SK-N-SH treated with all-trans-retinoic acid at 6 μM for 48 hours (cell line): ENCODE data around the gene RALGAPB.

ENCODE experiments used
- ARNTL ChIP-seq: fragments of 450-650 bp; formaldehyde crosslinking; IDR thresholded peaks from 2 replicates; pipeline ENCODE4 v1.5.0; 2020; ENCODE audit warnings: low read depth, mild to moderate bottlenecking, moderate library complexity, borderline replicate concordance
- CSDC2 ChIP-seq: fragments of 250-450 bp; sonication (Bioruptor Pico); IDR thresholded peaks from 2 replicates; pipeline ENCODE4 v1.5.0; 2020; ENCODE audit warnings: mild to moderate bottlenecking, moderate library complexity
- ESRRG ChIP-seq: fragments of 250-450 bp; sonication (Bioruptor Pico); IDR thresholded peaks from 2 replicates; pipeline ENCODE4 v1.6.1; 2021; ENCODE audit warnings: mild to moderate bottlenecking
- GLIS3 ChIP-seq: fragments of 250-450 bp; sonication (Bioruptor Pico); IDR thresholded peaks from 2 replicates; pipeline ENCODE4 v1.5.0; 2020; ENCODE audit warnings: mild to moderate bottlenecking, moderate library complexity
- RARB ChIP-seq: fragments of 250-450 bp; sonication (Bioruptor Pico); IDR thresholded peaks from 2 replicates; pipeline ENCODE4 v1.8.0; 2021; ENCODE audit warnings: mild to moderate bottlenecking, moderate library complexity
- TCF4 ChIP-seq: fragments of 250-450 bp; sonication (Bioruptor Pico); IDR thresholded peaks from 2 replicates; pipeline ENCODE4 v1.8.0; 2021; ENCODE audit warnings: mild to moderate bottlenecking, moderate library complexity, borderline replicate concordance
- TOX ChIP-seq: fragments of 250-450 bp; sonication (Bioruptor Pico); IDR thresholded peaks from 2 replicates; pipeline ENCODE4 v1.8.0; 2021; ENCODE audit warnings: mild to moderate bottlenecking, moderate library complexity, borderline replicate concordance
- ZFP3 ChIP-seq: fragments of 250-450 bp; sonication (Bioruptor Pico); IDR thresholded peaks from 2 replicates; pipeline ENCODE4 v1.5.0; 2020; ENCODE audit warnings: mild to moderate bottlenecking, moderate library complexity
- ZFP30 ChIP-seq: fragments of 450-650 bp; formaldehyde crosslinking; IDR thresholded peaks from 2 replicates; pipeline ENCODE4 v1.5.0; 2022; ENCODE audit warnings: mild to moderate bottlenecking, moderate library complexity
- TF ChIP-seq, protein P1 (sequence below): fragments of 250-450 bp; sonication (Bioruptor Pico); IDR thresholded peaks from 2 replicates; pipeline ENCODE4 v1.5.1; 2021; ENCODE audit warnings: mild to moderate bottlenecking, moderate library complexity
- TF ChIP-seq, protein P2 (sequence below): fragments of 250-450 bp; sonication (Bioruptor Pico); IDR thresholded peaks from 2 replicates; pipeline ENCODE4 v1.8.0; 2020; ENCODE audit warnings: mild to moderate bottlenecking, moderate library complexity, borderline replicate concordance
- TF ChIP-seq, protein P3 (sequence below): fragments of 250-450 bp; sonication (Bioruptor Pico); IDR thresholded peaks from 2 replicates; pipeline ENCODE4 v1.5.1; 2020; ENCODE audit warnings: low read depth, mild to moderate bottlenecking, moderate library complexity

DNA sequence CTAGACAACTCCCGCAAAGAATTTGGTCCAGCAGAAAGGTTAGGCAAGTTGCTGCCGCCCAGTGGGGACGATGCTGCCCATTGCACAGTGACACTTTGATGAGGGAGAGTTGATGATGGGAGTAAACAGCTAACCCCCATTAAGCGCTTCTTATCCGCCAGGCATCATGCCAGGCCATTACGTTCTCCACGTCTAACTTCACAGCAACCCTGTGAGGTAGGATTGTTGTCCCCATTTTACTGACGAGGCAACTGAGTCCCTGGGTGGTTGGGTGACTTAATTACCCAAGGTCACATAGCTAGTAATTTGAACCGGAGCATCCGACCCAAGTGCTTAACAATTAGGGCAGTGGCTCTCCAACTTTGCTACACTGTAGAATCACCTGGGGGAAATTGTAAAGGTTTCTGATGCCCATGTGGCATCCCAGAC lies 738 bp downstream of the RALGAPB start:
- no peak for TF ChIP-seq ESRRG (CRISPR knock-in tag)
- TF ChIP-seq GLIS3, result no peak
- TF ChIP-seq ARNTL (CRISPR knock-in tag), result no peak
- TF ChIP-seq, protein P1, sequence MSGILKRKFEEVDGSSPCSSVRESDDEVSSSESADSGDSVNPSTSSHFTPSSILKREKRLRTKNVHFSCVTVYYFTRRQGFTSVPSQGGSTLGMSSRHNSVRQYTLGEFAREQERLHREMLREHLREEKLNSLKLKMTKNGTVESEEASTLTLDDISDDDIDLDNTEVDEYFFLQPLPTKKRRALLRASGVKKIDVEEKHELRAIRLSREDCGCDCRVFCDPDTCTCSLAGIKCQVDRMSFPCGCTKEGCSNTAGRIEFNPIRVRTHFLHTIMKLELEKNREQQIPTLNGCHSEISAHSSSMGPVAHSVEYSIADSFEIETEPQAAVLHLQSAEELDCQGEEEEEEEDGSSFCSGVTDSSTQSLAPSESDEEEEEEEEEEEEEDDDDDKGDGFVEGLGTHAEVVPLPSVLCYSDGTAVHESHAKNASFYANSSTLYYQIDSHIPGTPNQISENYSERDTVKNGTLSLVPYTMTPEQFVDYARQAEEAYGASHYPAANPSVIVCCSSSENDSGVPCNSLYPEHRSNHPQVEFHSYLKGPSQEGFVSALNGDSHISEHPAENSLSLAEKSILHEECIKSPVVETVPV (CRISPR knock-in tag), result no peak
- no peak for TF ChIP-seq RARB
- no peak for TF ChIP-seq ZFP3 (CRISPR knock-in tag)
- TF ChIP-seq, protein P2, sequence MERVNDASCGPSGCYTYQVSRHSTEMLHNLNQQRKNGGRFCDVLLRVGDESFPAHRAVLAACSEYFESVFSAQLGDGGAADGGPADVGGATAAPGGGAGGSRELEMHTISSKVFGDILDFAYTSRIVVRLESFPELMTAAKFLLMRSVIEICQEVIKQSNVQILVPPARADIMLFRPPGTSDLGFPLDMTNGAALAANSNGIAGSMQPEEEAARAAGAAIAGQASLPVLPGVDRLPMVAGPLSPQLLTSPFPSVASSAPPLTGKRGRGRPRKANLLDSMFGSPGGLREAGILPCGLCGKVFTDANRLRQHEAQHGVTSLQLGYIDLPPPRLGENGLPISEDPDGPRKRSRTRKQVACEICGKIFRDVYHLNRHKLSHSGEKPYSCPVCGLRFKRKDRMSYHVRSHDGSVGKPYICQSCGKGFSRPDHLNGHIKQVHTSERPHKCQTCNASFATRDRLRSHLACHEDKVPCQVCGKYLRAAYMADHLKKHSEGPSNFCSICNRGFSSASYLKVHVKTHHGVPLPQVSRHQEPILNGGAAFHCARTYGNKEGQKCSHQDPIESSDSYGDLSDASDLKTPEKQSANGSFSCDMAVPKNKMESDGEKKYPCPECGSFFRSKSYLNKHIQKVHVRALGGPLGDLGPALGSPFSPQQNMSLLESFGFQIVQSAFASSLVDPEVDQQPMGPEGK, result no peak
- no peak for TF ChIP-seq CSDC2
- TF ChIP-seq, protein P3, sequence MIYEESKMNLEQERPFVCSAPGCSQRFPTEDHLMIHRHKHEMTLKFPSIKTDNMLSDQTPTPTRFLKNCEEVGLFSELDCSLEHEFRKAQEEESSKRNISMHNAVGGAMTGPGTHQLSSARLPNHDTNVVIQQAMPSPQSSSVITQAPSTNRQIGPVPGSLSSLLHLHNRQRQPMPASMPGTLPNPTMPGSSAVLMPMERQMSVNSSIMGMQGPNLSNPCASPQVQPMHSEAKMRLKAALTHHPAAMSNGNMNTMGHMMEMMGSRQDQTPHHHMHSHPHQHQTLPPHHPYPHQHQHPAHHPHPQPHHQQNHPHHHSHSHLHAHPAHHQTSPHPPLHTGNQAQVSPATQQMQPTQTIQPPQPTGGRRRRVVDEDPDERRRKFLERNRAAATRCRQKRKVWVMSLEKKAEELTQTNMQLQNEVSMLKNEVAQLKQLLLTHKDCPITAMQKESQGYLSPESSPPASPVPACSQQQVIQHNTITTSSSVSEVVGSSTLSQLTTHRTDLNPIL, result no peak
- no peak for TF ChIP-seq ZFP30
- TF ChIP-seq TCF4 (CRISPR knock-in tag), result no peak
- TF ChIP-seq TOX, result no peak
